K562 (cell line): Measurements from ENCODE around the gene ODAD4. TPM values are rescaled to one million over a fixed set of nuclear protein-coding genes. Genes with fewer than 3 reads are reported as not detected.

Experiments
- ATAC-seq: fragments of 200-7000 bp; cut with Tn5 transposase; 3 replicates; pipeline ENCODE4 v1.9.1; 2020; ENCODE audit warnings: moderate library complexity
- BruUV-seq: library from RNA; stranded (reverse); fragments of 400-500 nt; replicated peaks from 2 replicates; lab custom pipeline; 2021; lab: Mats Ljungman, UMichigan
- CTCF ChIA-PET: fragments of 300-600 bp; formaldehyde crosslinking; extraction: SDS; loops from one replicate; lab custom pipeline; 2021; ENCODE audit warnings: low intra/inter-chr PET ratio; lab: Yijun Ruan, JAX
- POLR2A ChIA-PET: fragments of 300-600, 350-650 bp; sonication (Branson Sonifier 250); formaldehyde crosslinking; extraction: SDS; loops from one replicate; lab custom pipeline; 2021; ENCODE audit warnings: antibody characterized with exemption, inconsistent platforms; lab: Yijun Ruan, JAX
- DNase-seq, 4 experiments: peaks; one replicate each; pipeline versions ENCODE4 v3.0.0 to v3.0.0-alpha.2; 2011 to 2018; ENCODE audit warnings: low spot score in 3 of 4, mixed read lengths in 3 of 4; ENCODE audit errors: extremely low read depth in 1 of 4
- FAIRE-seq: peaks from 2 replicates; lab custom pipeline; 2011; peaks lifted over from hg19 to GRCh38; lab: Jason Lieb, UNC
- H2AFZ ChIP-seq: 2 replicates; pipeline ENCODE4 v1.6.0; 2011; ENCODE audit warnings: low read depth, low read length, control low read depth, inconsistent platforms
- H3K27ac ChIP-seq: fragments of 200-600 bp; 3 replicates; pipeline ENCODE4 v1.8.0; 2011; ENCODE audit warnings: low read depth, mild to moderate bottlenecking, control low read depth, inconsistent platforms, low read length, moderate library complexity, mixed read lengths; ENCODE audit errors: extremely low read depth
- H3K27me3 ChIP-seq, 2 experiments: fragments of 300-600 bp in 1 of 2; 2 replicates in 1 of 2; 3 replicates in 1 of 2; pipeline versions ENCODE4 v1.6.0 to v1.8.0; 2011; ENCODE audit warnings: inconsistent platforms in 2 of 2, low read length in 2 of 2, mild to moderate bottlenecking in 1 of 2, mixed read lengths in 1 of 2, moderate library complexity in 1 of 2; ENCODE audit not compliant: control insufficient read depth in 2 of 2, insufficient read depth in 2 of 2
- H3K36me3 ChIP-seq: fragments of 300-600 bp; 3 replicates; pipeline ENCODE4 v1.8.0; 2011; ENCODE audit warnings: mild to moderate bottlenecking, low read length, inconsistent platforms; ENCODE audit not compliant: control insufficient read depth, insufficient read depth
- H3K4me1 ChIP-seq, 2 experiments: fragments of 200-600 bp in 1 of 2; replicated peaks in 1 of 2; 2 replicates in 1 of 2; 3 replicates in 1 of 2; pipeline versions ENCODE4 v1.5.1 to v1.8.0; 2011; ENCODE audit warnings: inconsistent platforms in 2 of 2, low read length in 2 of 2, mild to moderate bottlenecking in 1 of 2, mixed read lengths in 1 of 2, moderate library complexity in 1 of 2; ENCODE audit not compliant: control insufficient read depth in 2 of 2, insufficient read depth in 2 of 2
- H3K4me2 ChIP-seq: 2 replicates; pipeline ENCODE4 v1.6.1; 2011; ENCODE audit warnings: low read length, control low read depth, inconsistent platforms, mixed read lengths; ENCODE audit not compliant: insufficient read depth
- H3K4me3 ChIP-seq: fragments of 200-600 bp; sonication (generic), shearing (Covaris generic); 2 replicates; pipeline ENCODE4 v1.5.1; 2016; ENCODE audit warnings: control low read depth, inconsistent platforms
- H3K79me2 ChIP-seq: fragments of 200-600 bp; 3 replicates; pipeline ENCODE4 v1.8.0; 2011; ENCODE audit warnings: low read length, inconsistent platforms; ENCODE audit not compliant: control insufficient read depth, insufficient read depth
- H3K9ac ChIP-seq, 2 experiments: 2 replicates each; pipeline versions ENCODE4 v1.6.0 to v1.6.1; 2011; ENCODE audit warnings: low read depth in 2 of 2, low read length in 2 of 2, control low read depth in 1 of 2, inconsistent platforms in 1 of 2, mild to moderate bottlenecking in 1 of 2, mixed read lengths in 1 of 2; ENCODE audit not compliant: insufficient read depth in 1 of 2
- H3K9me1 ChIP-seq: one replicate; pipeline ENCODE4 v1.6.0; 2011; ENCODE audit warnings: inconsistent platforms, mild to moderate bottlenecking, low read length, moderate library complexity; ENCODE audit not compliant: control insufficient read depth, insufficient read depth
- H3K9me3 ChIP-seq: replicated peaks from 2 replicates; pipeline ENCODE4 v1.5.1; 2011; ENCODE audit warnings: low read depth, low read length, inconsistent platforms; ENCODE audit not compliant: control insufficient read depth, insufficient read depth
- H4K20me1 ChIP-seq: replicated peaks from 2 replicates; pipeline ENCODE4 v1.6.1; 2011; ENCODE audit warnings: low read length, inconsistent platforms, mixed read lengths; ENCODE audit not compliant: control insufficient read depth, insufficient read depth
- C11orf30 ChIP-seq: fragments of 450-650 bp; IDR thresholded peaks from 2 replicates; pipeline ENCODE4 v1.6.1; 2016; ENCODE audit warnings: low read depth, mild to moderate bottlenecking
- RBBP5 ChIP-seq: fragments of 200-600 bp; sonication (generic); IDR thresholded peaks from 2 replicates; pipeline ENCODE4 v1.6.1; 2012; ENCODE audit warnings: borderline replicate concordance, mild to moderate bottlenecking, low read length, control low read depth, inconsistent platforms; ENCODE audit not compliant: insufficient read depth, poor library complexity, severe bottlenecking
- SFPQ ChIP-seq: fragments of 200-400 bp; formaldehyde crosslinking; IDR thresholded peaks from 2 replicates; pipeline ENCODE4 v1.6.1; 2017; ENCODE audit warnings: mild to moderate bottlenecking, low read depth, low read length, moderate library complexity
- TCF3 ChIP-seq: sonication (generic); formaldehyde crosslinking; IDR thresholded peaks from 2 replicates; pipeline ENCODE4 v1.4.0; 2020; ENCODE audit warnings: mild to moderate bottlenecking, missing genetic modification reagents
- TCF7L2 ChIP-seq: fragments of 150-350 bp; IDR thresholded peaks from 2 replicates; pipeline ENCODE4 v1.6.1; 2016; ENCODE audit warnings: low read depth, mild to moderate bottlenecking, low read length, moderate library complexity
- WGBS: fragments of 100-300 bp; shearing (Covaris generic); methylation state at CpG from one replicate; pipeline ENCODE4 v1.1.6; 2016; ENCODE audit warnings: low coverage, mixed read lengths; ENCODE audit not compliant: insufficient coverage; ENCODE audit errors: missing lambda C conversion rate; 5-methylcytosine and 5-hydroxymethylcytosine counted together
- in situ Hi-C: fragments of 300-500 bp; cut with MboI; formaldehyde crosslinking; loops from 4 replicates; pipeline ENCODE4 v1.15.0; 2018; ENCODE audit warnings: inconsistent platforms, mixed read lengths
- intact Hi-C: fragments of 100-400 bp; cut with micrococcal nuclease; formaldehyde crosslinking; loops from 2 replicates; pipeline ENCODE4 v1.14.2; 2022
- polyA plus RNA-seq, 8 experiments: library from polyadenylated mRNA; depleted of rRNA in 4 of 8; stranded (reverse) in 5 of 8; unstranded in 3 of 8; fragments of >200 nt; fragmentation: Nextera tagmentation in 2 of 8; fragmentation: Illumina TruSeq in 1 of 8; extraction: Ambion mirVana in 2 of 8; extraction: Trizol in 1 of 8; gene quantifications; 2 replicates each; pipeline versions ENCODE4 v1.2.1 to v1.2.3, GENCODE V29; 2011 to 2014; ENCODE audit warnings: inconsistent platforms in 1 of 8, missing spikeins in 1 of 8
- total RNA-seq, 7 experiments: library from RNA; depleted of rRNA in 6 of 7; stranded (reverse); fragments of >200 nt in 6 of 7; fragmentation: Illumina TruSeq in 2 of 7; extraction: Trizol in 2 of 7; gene quantifications; 2 replicates each; pipeline versions ENCODE4 v1.2.1 to v1.2.3, GENCODE V29; 2011 to 2021; ENCODE audit warnings: low replicate concordance in 1 of 7

The ODAD4 gene
- total and polyA plus RNA-seq, 9 of the 15 experiments (the other 6 are each of a cell fraction or from before 2014, with no cell fraction given) = 0.09 to 0.98 (median 0.51) TPM

DNA sequence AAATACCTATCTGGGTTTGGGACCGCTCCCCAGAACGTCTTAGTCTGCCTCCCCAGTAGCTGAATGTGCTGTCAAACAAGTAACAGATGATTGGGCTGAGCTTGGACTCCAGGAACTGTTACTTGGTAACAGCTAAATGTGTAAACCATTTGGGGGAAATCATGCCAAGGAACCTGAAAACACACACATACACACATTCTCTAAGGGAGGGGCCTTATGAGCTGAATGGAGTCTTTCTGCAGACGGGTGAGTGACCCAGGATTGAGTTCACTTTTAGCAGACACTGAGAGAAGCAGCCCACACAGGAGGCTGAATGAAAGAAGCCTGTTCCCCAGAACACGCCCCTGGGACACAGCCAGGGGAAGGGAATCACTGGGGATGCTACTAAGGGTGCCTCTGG is 13.2 kb upstream of the ODAD4 start:
- DNase-seq = peak in 1 of 4 experiments; percentile 23
- Histone ChIP-seq H3K79me2 (peaks cover 66% of the 10 kb centered on the region), H3K4me2 (peak overlapping the region; percentile 89), H3K36me3 (peaks cover 52% of the 10 kb centered on the region), H3K9ac (peak overlapping the region; percentile 83 to 99; a peak in 2 of 4 replicates), H3K27me3 (no peaks in the 10 kb centered on the region), H3K4me3 (peak overlapping the region; percentile 61), H4K20me1 (peaks cover 24% of the 10 kb centered on the region), H3K27ac (peak overlapping the region; percentile 73; the same call in 1 of the 3 replicates), H3K4me1 (peaks cover 41 to 43% of the 10 kb centered on the region in 2 experiments), H3K9me3 (no peaks in the 10 kb centered on the region), H3K9me1 (peaks cover 8% of the 10 kb centered on the region), H2AFZ (no peak overlapping the region)
- ChIA-PET CTCF (no interaction called here), POLR2A (interaction anchor here (0.6 to 4.4 kb wide), 4 partner anchors 8 to 16 kb away, joined by 3 to 21 read pairs (median 12); partner anchors contain the start of gene ODAD4)
- in situ Hi-C loops = no loop called here
- no peak for ATAC-seq
- WGBS = 48% methylated on average over 4 of the region's 4 CpGs
- FAIRE-seq = peak; percentile 76
- intact Hi-C loops = loop anchor here (5.0 kb wide), 1 partner anchor 40 kb away; no protein-coding TSS in a partner anchor
- TF ChIP-seq RBBP5 (no peak), TCF7L2 (no peak), SFPQ (no peak), C11orf30 (no peak), TCF3 (no peak)
- BruUV-seq = no TSS peak
